Pancreas (tissue), 10 donors: ENCODE measurements around the gene GPC6. TPM values are rescaled to one million over a fixed set of nuclear protein-coding genes. Genes with fewer than 3 reads are reported as not detected.

Source experiments
- ATAC-seq, 4 donors: fragments of 200-7000 bp; cut with Tn5 transposase; one replicate each; pipeline versions ENCODE4 v1.8.0 to v1.9.1; 2020; ENCODE audit warnings: mild to moderate bottlenecking in 4 of 4, moderate library complexity in 4 of 4
- DNase-seq, 6 donors: peaks; one replicate each; pipeline ENCODE4 v3.0.0-alpha.2; 2020
- FAIRE-seq: peaks from 2 replicates; lab custom pipeline; 2012; peaks lifted over from hg19 to GRCh38; lab: Jason Lieb, UNC
- H3K27ac ChIP-seq, 4 donors: fragments of 200-600 bp; sonication (generic); 1 replicate in 3 of 4; 2 replicates in 1 of 4; pipeline versions ENCODE4 v1.5.0 to v1.8.0; 2020
- H3K27me3 ChIP-seq, 4 donors: fragments of 200-600 bp; one replicate each; pipeline ENCODE4 v1.8.0; 2021
- H3K36me3 ChIP-seq, 3 donors: fragments of 200-600 bp; sonication (generic) in 1 of 3; one replicate each; pipeline versions ENCODE4 v1.5.0 to v1.8.0; 2020 to 2021
- H3K4me1 ChIP-seq, 3 donors: fragments of 200-600 bp; one replicate each; pipeline ENCODE4 v1.8.0; 2021
- H3K4me3 ChIP-seq, 4 donors: fragments of 200-600 bp; sonication (generic) in 2 of 4; one replicate each; pipeline versions ENCODE4 v1.5.0 to v1.8.0; 2020 to 2021
- H3K9me3 ChIP-seq, 4 donors: fragments of 200-600 bp; one replicate each; pipeline ENCODE4 v1.8.0; 2021
- CTCF ChIP-seq, 4 donors: fragments of 200-600 bp; sonication (generic) in 3 of 4; IDR thresholded peaks; one replicate each; pipeline versions ENCODE4 v1.5.0 to v1.8.0; 2021; ENCODE audit warnings: antibody characterized with exemption in 4 of 4
- WGBS, 2 donors: extraction: QIAGEN DNeasy Blood & Tissue Kit; methylation state at CpG; one replicate each; pipeline ENCODE4 v1.1.7; 2013; 5-methylcytosine and 5-hydroxymethylcytosine counted together
- intact Hi-C, 3 donors: fragments of 100-400 bp; cut with DNase I; formaldehyde crosslinking; loops; one replicate each; pipeline versions ENCODE4 v1.11.1 to v1.14.2; 2022
- polyA plus RNA-seq, 2 donors: library from polyadenylated mRNA; stranded (reverse); fragments of 200-250 nt; gene quantifications; one replicate each; pipeline ENCODE4 v1.2.3, GENCODE V29; 2013
- total RNA-seq, 6 donors: library from RNA; stranded (reverse); fragmentation: NEBNext Ultra II Directional in 4 of 6; extraction: Animal tissue kit (Norgen Biotek cat#: 25700) in 4 of 6; gene quantifications; one replicate each; pipeline versions ENCODE4 v1.2.1 to v1.2.4, GENCODE V29; 2021 to 2023
- donor health status: healthy with polysubstance abuse.
- donor health status: DM: no; HTN: no; CAD: no; lungs with moderate emphysema.
- donor health status: DM: no; HTN: no; CAD: no.
- donor health status: control.
- donor health status: control.
- donor health status: Bipolar disorder and iron deficiency.
- donor health status: DM: yes; HTN: yes; CAD: no.
- donor health status: DM: no; HTN: no; CAD: no.
- donor health status: DM: no; HTN: no; CAD: no.
- donor health status: DM: yes; HTN: yes; CAD: no.

Gene GPC6
- total and polyA plus RNA-seq, 8 donors, result 0.23 to 3.3 (median 1.2) TPM

- Histone ChIP-seq H3K4me1 (no peaks in the 10 kb centered on the region), H3K36me3 (no peaks in the 10 kb centered on the region), H3K9me3 (no peaks in the 10 kb centered on the region), H3K4me3 (no peak overlapping the region), H3K27me3 (no peaks in the 10 kb centered on the region), H3K27ac (no peak overlapping the region)
- ATAC-seq, result no peak
- intact Hi-C loops, result no loop called here
- 72 to 74% methylated on average over 1 of the region's 1 CpG for WGBS, 2 donors
- no peak for DNase-seq
- no peak for FAIRE-seq
- TF ChIP-seq CTCF (IDR thresholded peaks at IDR 0.05), result no peak
These were observed 1192.8 kb downstream of the GPC6 start for GRCh38 chr13:94419304-94419924.

GRCh38 chr13:94419925-94420305, 1193.3 kb downstream of the GPC6 start:
- WGBS, 2 donors, result 39 to 78% methylated on average over 1 of the region's 1 CpG
- DNase-seq, result no peak
- H3K9me3 ChIP-seq, result no peaks in the 10 kb centered on the region
- H3K36me3 ChIP-seq, result no peaks in the 10 kb centered on the region
- intact Hi-C loops, result no loop called here
- no peak overlapping the region for H3K27ac ChIP-seq
- no peaks in the 10 kb centered on the region for H3K4me1 ChIP-seq
- FAIRE-seq, result no peak
- H3K4me3 ChIP-seq, result no peak overlapping the region
- H3K27me3 ChIP-seq, result no peaks in the 10 kb centered on the region
- ATAC-seq, result no peak
- no peak for TF ChIP-seq CTCF (IDR thresholded peaks at IDR 0.05)

- ATAC-seq (peak in 1 of 4 donors; percentile 18), FAIRE-seq (no peak), DNase-seq (no peak)
- H3K36me3 ChIP-seq, result no peaks in the 10 kb centered on the region
- 64 to 66% methylated on average over 5 of the region's 5 CpGs for WGBS, 2 donors
- H3K27me3 ChIP-seq, result no peaks in the 10 kb centered on the region
- no peak overlapping the region for H3K4me3 ChIP-seq
- no peak for TF ChIP-seq CTCF (IDR thresholded peaks at IDR 0.05)
- H3K27ac ChIP-seq, result no peak overlapping the region
- intact Hi-C loops, result no loop called here
- no peaks in the 10 kb centered on the region for H3K9me3 ChIP-seq
- no peaks in the 10 kb centered on the region for H3K4me1 ChIP-seq
These were observed 1200.8 kb downstream of the GPC6 start for GRCh38 chr13:94427313-94427953.

GRCh38 chr13:94431574-94431973, 1205.0 kb downstream of the GPC6 start:
- DNase-seq, result no peak
- Histone ChIP-seq H3K27ac (no peak overlapping the region), H3K4me1 (no peaks in the 10 kb centered on the region), H3K27me3 (no peaks in the 10 kb centered on the region), H3K9me3 (no peaks in the 10 kb centered on the region), H3K36me3 (no peaks in the 10 kb centered on the region), H3K4me3 (no peak overlapping the region)
- no peak for TF ChIP-seq CTCF (IDR thresholded peaks at IDR 0.05)
- intact Hi-C loops, result loop anchor here in 2 of 3 donors (5.0 to 10.0 kb wide), 2 partner anchors 183 to 186 kb away; no protein-coding TSS in a partner anchor
- WGBS, 2 donors, result 75 to 85% methylated on average over 2 of the region's 2 CpGs
- no peak for ATAC-seq
- FAIRE-seq, result no peak

- intact Hi-C loops, result loop anchor here in 2 of 3 donors (5.0 to 10.0 kb wide), 2 partner anchors 183 to 185 kb away; no protein-coding TSS in a partner anchor
- ATAC-seq (no peak), DNase-seq (no peak), FAIRE-seq (no peak)
- no peaks in the 10 kb centered on the region for H3K9me3 ChIP-seq
- no peak overlapping the region for H3K4me3 ChIP-seq
- no peak for TF ChIP-seq CTCF (IDR thresholded peaks at IDR 0.05)
- H3K4me1 ChIP-seq, result no peaks in the 10 kb centered on the region
- no peaks in the 10 kb centered on the region for H3K27me3 ChIP-seq
- H3K27ac ChIP-seq, result no peak overlapping the region
- H3K36me3 ChIP-seq, result no peaks in the 10 kb centered on the region
These were observed 1205.4 kb downstream of the GPC6 start for GRCh38 chr13:94431987-94432386.
